ENCODE results near the gene ZNF622. TPM values are rescaled to one million over a fixed set of nuclear protein-coding genes. Genes with fewer than 3 reads are reported as not detected.

ZNF622 gene
- total RNA-seq, result 10 to 100 TPM; 12.6 to 32.2 (median 14.8) TPM

- no peaks in the 10 kb centered on the region for H3K27me3 ChIP-seq
- H3K36me3 ChIP-seq, result no peaks in the 10 kb centered on the region
- no peaks in the 10 kb centered on the region for H3K9me3 ChIP-seq
- peaks cover 4 to 6% of the 10 kb centered on the region in 2 donors for H3K4me1 ChIP-seq
- peak within 1 kb of the TSS; percentile 85 to 90 for H3K4me3 ChIP-seq
- DNase-seq, result peak; percentile 83 to 86
- peak within 1 kb of the TSS; percentile 67 to 77 for H3K27ac ChIP-seq
- TF ChIP-seq, protein P1, sequence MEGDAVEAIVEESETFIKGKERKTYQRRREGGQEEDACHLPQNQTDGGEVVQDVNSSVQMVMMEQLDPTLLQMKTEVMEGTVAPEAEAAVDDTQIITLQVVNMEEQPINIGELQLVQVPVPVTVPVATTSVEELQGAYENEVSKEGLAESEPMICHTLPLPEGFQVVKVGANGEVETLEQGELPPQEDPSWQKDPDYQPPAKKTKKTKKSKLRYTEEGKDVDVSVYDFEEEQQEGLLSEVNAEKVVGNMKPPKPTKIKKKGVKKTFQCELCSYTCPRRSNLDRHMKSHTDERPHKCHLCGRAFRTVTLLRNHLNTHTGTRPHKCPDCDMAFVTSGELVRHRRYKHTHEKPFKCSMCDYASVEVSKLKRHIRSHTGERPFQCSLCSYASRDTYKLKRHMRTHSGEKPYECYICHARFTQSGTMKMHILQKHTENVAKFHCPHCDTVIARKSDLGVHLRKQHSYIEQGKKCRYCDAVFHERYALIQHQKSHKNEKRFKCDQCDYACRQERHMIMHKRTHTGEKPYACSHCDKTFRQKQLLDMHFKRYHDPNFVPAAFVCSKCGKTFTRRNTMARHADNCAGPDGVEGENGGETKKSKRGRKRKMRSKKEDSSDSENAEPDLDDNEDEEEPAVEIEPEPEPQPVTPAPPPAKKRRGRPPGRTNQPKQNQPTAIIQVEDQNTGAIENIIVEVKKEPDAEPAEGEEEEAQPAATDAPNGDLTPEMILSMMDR (IDR thresholded peaks at IDR 0.05), result no peak
- peak; percentile 16 to 71 for TF ChIP-seq POLR2A (IDR thresholded peaks at IDR 0.05)
- intact Hi-C loops (cut with DNase I; ENCODE audit: low total_unique reads), result no loop called here
These were observed at the start of gene ZNF622 for GRCh38 chr5:16465544-16466432. ZNF622 (minus strand) TSS chr5:16465800; CDS start chr5:16465665, 135 bp downstream.

DNA sequence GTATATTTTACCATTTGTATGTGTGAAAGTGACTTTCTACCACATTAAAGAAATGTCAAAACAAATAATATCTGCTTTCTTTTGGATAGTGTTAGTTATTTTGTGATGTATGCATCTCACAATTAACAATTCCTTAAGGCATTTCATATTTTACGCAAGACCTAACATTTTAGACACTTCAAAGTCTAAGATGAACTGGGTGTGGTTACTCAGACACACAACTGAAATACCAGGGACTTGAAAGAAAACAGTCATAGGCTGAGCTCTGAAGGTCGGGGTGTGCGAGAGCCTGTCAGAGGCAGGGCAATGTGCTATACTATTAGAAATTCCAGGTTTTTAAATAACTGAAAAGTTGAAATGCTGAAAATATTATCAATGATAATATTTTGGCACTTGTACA is 44.5 kb upstream of the ZNF622 start:
- DNase-seq, result no peak
- TF ChIP-seq, protein P1 (IDR thresholded peaks at IDR 0.05), result no peak
- no peak for TF ChIP-seq POLR2A (IDR thresholded peaks at IDR 0.05)
- no peaks in the 10 kb centered on the region for H3K4me1 ChIP-seq
- H3K36me3 ChIP-seq, result no peaks in the 10 kb centered on the region
- H3K27ac ChIP-seq, result no peak overlapping the region
- H3K9me3 ChIP-seq, result no peaks in the 10 kb centered on the region
- intact Hi-C loops (cut with DNase I; ENCODE audit: low total_unique reads), result no loop called here
- H3K27me3 ChIP-seq, result no peaks in the 10 kb centered on the region
- no peak overlapping the region for H3K4me3 ChIP-seq

- intact Hi-C loops (cut with DNase I; ENCODE audit: low total_unique reads), result no loop called here
- Histone ChIP-seq H3K36me3 (no peaks in the 10 kb centered on the region), H3K27ac (peak overlapping the region; percentile 33 to 45), H3K4me3 (no peak overlapping the region), H3K4me1 (no peaks in the 10 kb centered on the region), H3K27me3 (no peaks in the 10 kb centered on the region), H3K9me3 (no peaks in the 10 kb centered on the region)
- TF ChIP-seq, protein P1 (IDR thresholded peaks at IDR 0.05), result no peak
- TF ChIP-seq POLR2A (IDR thresholded peaks at IDR 0.05), result no peak
- DNase-seq, result peak in 1 of 2 donors; percentile 17
These were observed 43.3 kb upstream of the ZNF622 start for GRCh38 chr5:16508730-16509531.

DNA sequence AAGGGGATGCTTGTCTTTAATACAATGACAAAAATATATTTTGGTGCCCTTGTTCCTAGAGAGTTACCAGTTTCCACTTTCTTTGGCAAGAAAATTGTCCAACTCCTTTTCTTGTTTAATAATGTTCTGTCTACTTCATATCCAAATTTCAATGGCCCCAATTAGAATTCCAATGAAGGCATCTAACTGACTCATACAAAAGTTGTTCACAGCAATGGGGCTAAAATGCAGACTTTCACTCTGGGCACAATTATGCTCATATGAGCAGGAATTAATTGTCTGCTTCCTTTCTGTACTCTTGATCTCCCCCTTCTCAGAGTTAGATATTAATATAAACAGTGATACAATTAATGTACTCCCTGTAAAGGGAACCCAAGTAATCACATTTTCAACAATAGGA is 42.1 kb upstream of the ZNF622 start:
- Histone ChIP-seq H3K4me3 (no peak overlapping the region), H3K27ac (no peak overlapping the region)
- intact Hi-C loops (cut with DNase I; ENCODE audit: low total_unique reads), result no loop called here

More for the DNA sequence above, 42.1 kb upstream of the ZNF622 start:
- H3K36me3 ChIP-seq, result no peaks in the 10 kb centered on the region
- TF ChIP-seq POLR2A (IDR thresholded peaks at IDR 0.05), result no peak
- TF ChIP-seq, protein P1 (IDR thresholded peaks at IDR 0.05), result no peak
- H3K4me1 ChIP-seq, result no peaks in the 10 kb centered on the region
- no peak for DNase-seq
- no peaks in the 10 kb centered on the region for H3K27me3 ChIP-seq
- H3K9me3 ChIP-seq, result no peaks in the 10 kb centered on the region
